IPS DF 4.7 (cell line): Measurements from ENCODE around the gene ARHGAP5.

Experiments used
- DNase-seq: peaks from one replicate; pipeline ENCODE4 v3.0.0-alpha.2; 2013; ENCODE audit warnings: low spot score; ENCODE audit errors: extremely low read depth

ARHGAP5 gene

GRCh38 chr14:32169191-32169590 lies 92.1 kb downstream of the ARHGAP5 start:
- DNase-seq: no peak

- DNase-seq: no peak
These were observed 94.4 kb downstream of the ARHGAP5 start for GRCh38 chr14:32171469-32171868.

GRCh38 chr14:32183151-32184058 lies 106.3 kb downstream of the ARHGAP5 start:
- no peak for DNase-seq

GRCh38 chr14:32185097-32185496 lies 108.0 kb downstream of the ARHGAP5 start:
- DNase-seq: no peak

GRCh38 chr14:32186248-32186647 lies 109.1 kb downstream of the ARHGAP5 start:
- no peak for DNase-seq

GRCh38 chr14:32189811-32190210 lies 112.7 kb downstream of the ARHGAP5 start:
- no peak for DNase-seq

GRCh38 chr14:32190673-32191072 lies 113.6 kb downstream of the ARHGAP5 start:
- no peak for DNase-seq

- no peak for DNase-seq
These were observed 115.7 kb downstream of the ARHGAP5 start for GRCh38 chr14:32192712-32193373.

GRCh38 chr14:32193532-32193931 lies 116.4 kb downstream of the ARHGAP5 start:
- no peak for DNase-seq

- DNase-seq: no peak
These were observed 118.5 kb downstream of the ARHGAP5 start for GRCh38 chr14:32195636-32196035.

GRCh38 chr14:32197919-32198318 lies 120.8 kb downstream of the ARHGAP5 start:
- no peak for DNase-seq

- DNase-seq: no peak
These were observed 123.5 kb downstream of the ARHGAP5 start for GRCh38 chr14:32200368-32201192.

- DNase-seq: no peak
These were observed 124.2 kb downstream of the ARHGAP5 start for GRCh38 chr14:32201193-32201815.

GRCh38 chr14:32201816-32202490 lies 124.8 kb downstream of the ARHGAP5 start, which contains the start of gene RNU6-7:
RNU6-7 (plus strand) TSS chr14:32202045.
- no peak for DNase-seq

GRCh38 chr14:32202491-32202997 lies 125.4 kb downstream of the ARHGAP5 start:
- DNase-seq: no peak

GRCh38 chr14:32202998-32203882 lies 126.1 kb downstream of the ARHGAP5 start, which contains the start of gene RNU6-8:
RNU6-8 (minus strand) TSS chr14:32203269.
- no peak for DNase-seq

GRCh38 chr14:32203928-32204357 lies 126.8 kb downstream of the ARHGAP5 start:
- no peak for DNase-seq

- no peak for DNase-seq
These were observed 128.4 kb downstream of the ARHGAP5 start for GRCh38 chr14:32205554-32205953.

GRCh38 chr14:32205984-32206383 lies 128.9 kb downstream of the ARHGAP5 start:
- DNase-seq: no peak
